Skeletal muscle tissue (tissue), 4 donors: ENCODE results near the gene IL22RA1. TPM values are rescaled to one million over a fixed set of nuclear protein-coding genes. Genes with fewer than 3 reads are reported as not detected.

ENCODE experiments used
- H3K27ac ChIP-seq: one replicate; pipeline ENCODE4 v1.7.0; 2013; ENCODE audit warnings: mild to moderate bottlenecking, low read depth, low read length, inconsistent platforms
- H3K27me3 ChIP-seq, 3 donors: one replicate each; pipeline ENCODE4 v1.7.0; 2013; ENCODE audit warnings: low read length in 3 of 3; ENCODE audit not compliant: control insufficient read depth in 3 of 3, insufficient read depth in 3 of 3
- H3K36me3 ChIP-seq, 3 donors: one replicate each; pipeline ENCODE4 v1.7.0; 2013; ENCODE audit warnings: low read length in 3 of 3; ENCODE audit not compliant: control insufficient read depth in 3 of 3, insufficient read depth in 3 of 3
- H3K4me1 ChIP-seq, 3 donors: one replicate each; pipeline ENCODE4 v1.7.0; 2013; ENCODE audit warnings: low read length in 3 of 3, mild to moderate bottlenecking in 3 of 3; ENCODE audit not compliant: control insufficient read depth in 3 of 3, insufficient read depth in 3 of 3
- H3K4me3 ChIP-seq, 3 donors: one replicate each; pipeline ENCODE4 v1.7.0; 2013; ENCODE audit warnings: low read length in 3 of 3
- H3K9ac ChIP-seq, 3 donors: one replicate each; pipeline ENCODE4 v1.7.0; 2013; ENCODE audit warnings: low read length in 3 of 3, mild to moderate bottlenecking in 3 of 3, moderate library complexity in 2 of 3, low read depth in 1 of 3
- H3K9me3 ChIP-seq, 3 donors: one replicate each; pipeline ENCODE4 v1.7.0; 2013; ENCODE audit warnings: low read length in 3 of 3; ENCODE audit not compliant: control insufficient read depth in 3 of 3
- total RNA-seq: library from RNA; depleted of rRNA; stranded (reverse); fragments of >200 nt; gene quantifications from one replicate; pipeline ENCODE4 v1.2.3, GENCODE V29; 2014
- donor health status: Osteomylitis.

Gene IL22RA1
- total RNA-seq, 1 donor from 2014 or later, result not detected

DNA sequence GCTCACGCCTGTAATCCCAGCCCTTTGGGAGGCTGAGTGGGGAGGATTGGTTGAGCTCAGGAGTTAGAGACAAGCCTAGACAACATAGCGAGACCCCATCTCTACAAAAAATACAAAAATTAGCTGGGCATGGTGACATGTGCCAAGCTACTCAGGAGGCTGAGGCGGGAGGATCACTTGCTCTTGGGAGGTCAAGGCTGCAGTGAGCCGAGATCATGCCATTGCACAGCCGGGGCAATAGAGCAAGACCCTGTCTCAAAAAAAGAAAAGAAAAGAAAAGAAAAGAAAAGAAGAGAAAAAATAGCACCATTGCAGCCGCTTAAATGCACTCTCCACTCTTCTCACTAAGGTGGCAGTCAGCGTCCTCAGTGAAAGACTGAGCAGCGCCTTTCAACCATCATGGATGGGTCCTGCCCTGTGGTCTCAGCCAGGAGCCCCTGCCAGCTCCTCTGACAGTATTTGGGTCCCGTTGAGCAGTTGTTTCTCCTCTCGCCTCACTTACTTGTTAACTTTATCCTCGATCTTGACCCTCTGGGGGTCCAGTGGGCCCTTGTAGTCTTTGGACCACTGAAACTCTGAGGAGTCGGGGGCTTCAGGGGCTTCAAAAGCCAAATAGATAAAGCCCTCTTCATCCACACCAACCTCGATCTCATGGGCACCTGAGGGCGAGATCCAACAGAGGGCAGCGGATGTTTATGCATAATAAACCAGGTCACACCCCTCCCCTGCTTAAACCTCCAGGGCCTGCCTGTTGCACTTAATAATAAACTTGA is 67.9 kb downstream of the IL22RA1 start:
- H3K9ac ChIP-seq, result peak overlapping the region in 1 of 3 donors; percentile 40
- no peak overlapping the region for H3K27ac ChIP-seq
- H3K9me3 ChIP-seq, result no peaks in the 10 kb centered on the region
- peaks cover 12 to 54% (median 32%) of the 10 kb centered on the region in 3 donors for H3K36me3 ChIP-seq
- H3K27me3 ChIP-seq, result no peaks in the 10 kb centered on the region
- peaks cover 22 to 46% (median 27%) of the 10 kb centered on the region in 3 donors for H3K4me1 ChIP-seq
- no peak overlapping the region for H3K4me3 ChIP-seq

DNA sequence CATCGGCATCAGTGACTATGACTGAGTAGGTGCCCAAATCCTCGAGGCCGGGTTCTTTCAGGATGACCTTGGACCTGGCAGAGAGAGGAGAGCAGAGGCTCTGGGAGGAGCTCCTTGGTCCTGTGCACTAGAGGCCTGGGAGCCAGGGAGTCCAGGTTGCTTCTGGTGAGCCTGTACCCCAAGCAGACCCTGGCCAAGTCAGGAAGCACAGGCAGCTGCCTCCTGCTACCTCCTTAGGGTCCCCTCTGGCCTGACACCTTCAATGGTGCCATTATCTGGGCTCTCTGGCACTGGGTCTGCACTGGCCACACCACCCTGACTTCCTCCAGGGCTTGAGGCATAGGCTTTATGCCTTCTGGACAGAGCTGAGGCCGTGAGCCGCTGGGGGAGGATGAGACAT is 68.7 kb downstream of the IL22RA1 start:
- Histone ChIP-seq H3K36me3 (peaks cover 8 to 46% (median 26%) of the 10 kb centered on the region in 3 donors), H3K27me3 (no peaks in the 10 kb centered on the region), H3K27ac (no peak overlapping the region), H3K9me3 (no peaks in the 10 kb centered on the region), H3K9ac (peak overlapping the region in 1 of 3 donors; percentile 40), H3K4me3 (no peak overlapping the region), H3K4me1 (peaks cover 22 to 44% (median 22%) of the 10 kb centered on the region in 3 donors)

DNA sequence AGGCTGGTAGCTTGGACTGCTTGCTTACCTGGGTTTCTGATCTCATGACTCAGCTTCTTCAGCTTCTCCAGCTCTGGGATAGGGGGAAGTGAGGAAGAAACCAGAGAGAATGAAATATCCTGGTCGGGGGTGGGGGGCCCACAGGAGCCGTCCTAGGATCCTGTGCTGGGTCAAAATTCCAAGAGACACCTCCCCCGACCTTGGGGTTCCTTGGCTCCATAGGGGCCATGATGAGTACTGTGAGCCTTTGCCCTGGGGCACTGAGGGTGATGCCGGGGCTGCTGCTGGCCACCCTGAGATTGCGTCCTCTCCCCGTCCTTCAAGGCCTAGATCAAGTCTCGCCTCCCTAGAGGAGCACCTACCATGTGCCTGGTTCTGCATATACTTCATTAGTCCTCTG is 71.0 kb downstream of the IL22RA1 start:
- Histone ChIP-seq H3K27me3 (no peaks in the 10 kb centered on the region), H3K4me3 (no peak overlapping the region), H3K9ac (peak overlapping the region; percentile 29 to 71 (median 51)), H3K27ac (peak overlapping the region; percentile 34), H3K36me3 (peaks cover 10 to 40% (median 26%) of the 10 kb centered on the region in 3 donors), H3K9me3 (no peaks in the 10 kb centered on the region), H3K4me1 (peaks cover 16 to 35% (median 22%) of the 10 kb centered on the region in 3 donors)

DNA sequence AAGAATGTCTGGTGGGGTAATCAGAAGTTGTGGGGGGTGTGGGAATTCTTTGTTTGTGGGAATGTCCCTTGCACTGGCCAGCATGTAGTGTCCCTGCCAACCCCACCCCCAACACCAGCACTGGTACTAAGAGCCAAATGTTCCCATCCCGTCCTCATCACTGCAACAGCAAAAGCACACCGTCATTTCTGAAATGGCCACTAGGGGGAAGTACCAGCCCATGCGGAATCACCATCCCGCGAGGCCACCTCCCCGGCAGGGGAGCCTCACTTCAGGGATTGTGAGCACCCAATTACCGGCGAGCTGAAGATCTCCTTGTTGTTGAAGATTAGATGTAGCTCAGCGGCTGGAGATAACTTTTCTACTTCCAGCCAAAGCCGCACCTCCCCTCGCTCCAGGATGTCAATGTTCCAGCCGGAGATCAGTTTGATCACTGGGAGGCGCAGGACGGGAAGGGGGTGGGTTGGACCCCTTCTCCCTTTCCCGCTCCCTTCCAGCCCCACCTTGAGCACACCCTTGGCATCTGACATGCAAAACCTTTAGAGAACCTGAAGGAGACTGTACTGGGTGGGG is 72.0 kb downstream of the IL22RA1 start:
- Histone ChIP-seq H3K4me1 (peaks cover 15 to 40% (median 31%) of the 10 kb centered on the region in 3 donors), H3K9me3 (no peaks in the 10 kb centered on the region), H3K4me3 (no peak overlapping the region)

DNA sequence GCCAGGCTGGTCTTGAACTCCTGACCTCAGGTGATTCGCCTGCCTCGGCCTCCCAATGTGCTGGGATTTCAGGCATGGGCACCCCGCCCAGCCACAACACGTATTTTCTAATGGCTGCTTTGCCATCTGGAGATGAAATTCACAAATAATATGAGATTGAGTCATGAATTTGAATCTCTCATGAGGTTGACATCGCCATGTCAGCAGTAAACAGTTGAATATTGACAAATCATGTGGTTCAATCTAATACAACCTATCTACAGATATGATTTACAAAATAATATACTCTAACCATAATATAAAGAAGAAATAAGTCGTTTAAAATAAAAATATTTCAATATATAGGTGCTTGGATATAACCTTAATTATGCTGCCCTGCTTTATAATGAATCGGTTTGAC is 73.1 kb downstream of the IL22RA1 start:
- Histone ChIP-seq H3K27me3 (no peaks in the 10 kb centered on the region), H3K4me3 (no peak overlapping the region), H3K9ac (no peak overlapping the region), H3K36me3 (peaks cover 16 to 36% (median 31%) of the 10 kb centered on the region in 3 donors), H3K4me1 (peaks cover 15 to 40% (median 31%) of the 10 kb centered on the region in 3 donors), H3K27ac (no peak overlapping the region), H3K9me3 (no peaks in the 10 kb centered on the region)

More for the DNA sequence above, 72.0 kb downstream of the IL22RA1 start:
- Histone ChIP-seq H3K27ac (no peak overlapping the region), H3K27me3 (no peaks in the 10 kb centered on the region), H3K36me3 (peaks cover 10 to 40% (median 25%) of the 10 kb centered on the region in 3 donors), H3K9ac (peak overlapping the region in 2 of 3 donors; percentile 10 to 71)

Other genes with a start within 250 kb of the IL22RA1 start
- under 0.01 TPM for gene CNR2, start 229.8 kb downstream of the IL22RA1 start, total RNA-seq
- gene PNRC2, start 183.3 kb downstream of the IL22RA1 start, total RNA-seq, result 62.6 TPM
- 65.2 TPM for gene SRSF10, start 162.8 kb downstream of the IL22RA1 start, total RNA-seq
- 340 TPM for gene MYOM3, start 31.0 kb downstream of the IL22RA1 start, total RNA-seq
- gene IFNLR1, start 44.1 kb upstream of the IL22RA1 start, total RNA-seq, result not detected
- not detected for gene GRHL3, start 176.2 kb upstream of the IL22RA1 start, total RNA-seq